Heart right ventricle (tissue), 16 donors: Measurements from ENCODE around the gene FHOD3. TPM values are rescaled to one million over a fixed set of nuclear protein-coding genes. Genes with fewer than 3 reads are reported as not detected.

ENCODE experiments used
- ATAC-seq, 8 donors: fragments of 200-7000 bp; cut with Tn5 transposase; one replicate each; pipeline ENCODE4 v1.9.1; 2020; ENCODE audit warnings: mild to moderate bottlenecking in 8 of 8, moderate library complexity in 8 of 8, moderate number of reproducible peaks in 1 of 8
- DNase-seq, 2 donors: peaks; one replicate each; pipeline ENCODE4 v3.0.0-alpha.2; 2020
- H3K27ac ChIP-seq, 10 donors: fragments of 200-600 bp; sonication (generic) in 2 of 10; one replicate each; pipeline versions ENCODE4 v1.5.0 to v1.8.0; 2020 to 2022; ENCODE audit warnings: mild to moderate bottlenecking in 3 of 10
- H3K27me3 ChIP-seq, 7 donors: fragments of 200-600 bp; one replicate each; pipeline ENCODE4 v1.8.0; 2021 to 2022; ENCODE audit warnings: mild to moderate bottlenecking in 2 of 7
- H3K36me3 ChIP-seq, 9 donors: fragments of 200-600 bp; sonication (generic) in 1 of 9; one replicate each; pipeline versions ENCODE4 v1.5.0 to v1.8.0; 2020 to 2022; ENCODE audit warnings: mild to moderate bottlenecking in 2 of 9
- H3K4me1 ChIP-seq, 9 donors: fragments of 200-600 bp; sonication (generic) in 1 of 9; one replicate each; pipeline versions ENCODE4 v1.5.0 to v1.8.0; 2020 to 2022; ENCODE audit warnings: mild to moderate bottlenecking in 4 of 9
- H3K4me3 ChIP-seq, 10 donors: fragments of 200-600 bp; sonication (generic) in 2 of 10; one replicate each; pipeline versions ENCODE4 v1.5.0 to v1.8.0; 2020 to 2022; ENCODE audit warnings: mild to moderate bottlenecking in 7 of 10, moderate library complexity in 2 of 10
- H3K9me3 ChIP-seq, 11 donors: fragments of 200-600 bp in 10 of 11; sonication (generic) in 2 of 11; one replicate each; pipeline versions ENCODE4 v1.5.0 to v1.8.0; 2013 to 2022; ENCODE audit warnings: mild to moderate bottlenecking in 2 of 11, control low read depth in 1 of 11, moderate library complexity in 1 of 11
- WGBS, 2 donors: extraction: QIAGEN DNeasy Blood & Tissue Kit; methylation state at CpG; one replicate each; pipeline ENCODE4 v1.1.7; 2013; ENCODE audit warnings: inconsistent platforms in 1 of 2; 5-methylcytosine and 5-hydroxymethylcytosine counted together
- intact Hi-C, 10 donors: fragments of 100-400 bp; cut with DNase I; formaldehyde crosslinking; loops; one replicate each; pipeline versions ENCODE4 v1.11.1 to v1.14.2; 2022
- polyA plus RNA-seq, 2 donors: library from polyadenylated mRNA; stranded (reverse); fragments of 200-250 nt; gene quantifications; one replicate each; pipeline ENCODE4 v1.2.3, GENCODE V29; 2013
- total RNA-seq, 10 donors: library from RNA; stranded (reverse); fragmentation: NEBNext Ultra II Directional in 3 of 10; extraction: Animal tissue kit (Norgen Biotek cat#: 25700) in 3 of 10; gene quantifications; one replicate each; pipeline versions ENCODE4 v1.2.1 to v1.2.4, GENCODE V29; 2021 to 2023
- TF ChIP-seq, protein P1 (sequence below), 9 donors: fragments of 200-600 bp; sonication (generic) in 2 of 9; IDR thresholded peaks; one replicate each; pipeline versions ENCODE4 v1.5.0 to v1.8.0; 2021 to 2022; ENCODE audit warnings: antibody characterized with exemption in 9 of 9, mild to moderate bottlenecking in 5 of 9, moderate library complexity in 1 of 9
- donor health status: Arrhythmogenic right ventricular cardiomyopathy.
- donor health status: ischemic (EF 13 %, LVEDD 7.1; RV severe dilation, severe dysfunction).
- donor health status: healthy with polysubstance abuse.
- donor health status: DM: no; HTN: yes; CAD: no.
- donor health status: DM: no; HTN: no; CAD: no.
- donor health status: ischemic (EF 25% LVEDD 6.9; RV normal size, moderate dysfunction).
- donor health status: ischemic (EF 25% LVEDD 5.7; RV mildly dilated, moderate dysfunction).
- donor health status: healthy.
- donor health status: DM: yes; HTN: yes; CAD: no.
- donor health status: Ischemic cardiomyopathy.
- donor health status: ischemic (EF 35%, LVEDD 5.7; RV mildly dilated, moderate dysfunction).
- donor health status: nonischemic (EF 11% LVEDD 7.7; RV severe dilation, severe dysfunction).
- donor health status: DM: yes; HTN: yes; CAD: no.
- donor health status: PGD.
- donor health status: ischemic (EF 29% LVEDD 5.4; RV normal size, mild dysfunction).
- donor health status: nonischemic (EF 23%, LVEDD 6.1; RV moderate dilation, normal function).

The FHOD3 gene
- total and polyA plus RNA-seq, 12 donors: 81.8 to 484 (median 356) TPM

DNA sequence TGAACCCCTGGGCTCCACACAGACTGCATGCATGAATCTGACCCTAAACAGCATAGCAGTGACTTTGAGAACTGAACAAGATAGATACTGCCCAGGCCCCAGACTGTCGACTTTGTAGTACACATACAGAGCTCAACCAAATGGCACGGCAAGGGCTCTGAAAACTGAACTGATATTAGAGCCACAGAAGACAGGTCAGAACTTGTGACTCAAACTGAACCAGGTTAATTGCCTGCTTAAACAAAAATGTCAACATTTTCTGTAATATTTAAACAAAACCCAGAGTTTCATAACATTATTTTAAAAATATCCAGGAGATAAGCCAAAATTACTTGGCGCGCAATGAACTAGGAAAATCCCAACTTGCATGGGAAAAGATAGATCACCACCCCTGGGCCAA lies 271.0 kb downstream of the FHOD3 start:
- Histone ChIP-seq H3K4me1 (peaks cover 0 to 42% (median 14%) of the 10 kb centered on the region in 9 donors), H3K27me3 (no peaks in the 10 kb centered on the region), H3K4me3 (no peak overlapping the region), H3K27ac (peak overlapping the region in 5 of 10 donors; percentile 24 to 61 (median 45)), H3K36me3 (no peaks in the 10 kb centered on the region), H3K9me3 (no peaks in the 10 kb centered on the region)
- intact Hi-C loops: loop anchor here in 1 of 10 donors (10.0 kb wide), 1 partner anchor 274 kb away; the partner anchor contains the start of gene FHOD3
- TF ChIP-seq, protein P1, sequence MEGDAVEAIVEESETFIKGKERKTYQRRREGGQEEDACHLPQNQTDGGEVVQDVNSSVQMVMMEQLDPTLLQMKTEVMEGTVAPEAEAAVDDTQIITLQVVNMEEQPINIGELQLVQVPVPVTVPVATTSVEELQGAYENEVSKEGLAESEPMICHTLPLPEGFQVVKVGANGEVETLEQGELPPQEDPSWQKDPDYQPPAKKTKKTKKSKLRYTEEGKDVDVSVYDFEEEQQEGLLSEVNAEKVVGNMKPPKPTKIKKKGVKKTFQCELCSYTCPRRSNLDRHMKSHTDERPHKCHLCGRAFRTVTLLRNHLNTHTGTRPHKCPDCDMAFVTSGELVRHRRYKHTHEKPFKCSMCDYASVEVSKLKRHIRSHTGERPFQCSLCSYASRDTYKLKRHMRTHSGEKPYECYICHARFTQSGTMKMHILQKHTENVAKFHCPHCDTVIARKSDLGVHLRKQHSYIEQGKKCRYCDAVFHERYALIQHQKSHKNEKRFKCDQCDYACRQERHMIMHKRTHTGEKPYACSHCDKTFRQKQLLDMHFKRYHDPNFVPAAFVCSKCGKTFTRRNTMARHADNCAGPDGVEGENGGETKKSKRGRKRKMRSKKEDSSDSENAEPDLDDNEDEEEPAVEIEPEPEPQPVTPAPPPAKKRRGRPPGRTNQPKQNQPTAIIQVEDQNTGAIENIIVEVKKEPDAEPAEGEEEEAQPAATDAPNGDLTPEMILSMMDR (IDR thresholded peaks at IDR 0.05): no peak
- ATAC-seq (peak; percentile 40 to 76 (median 64)), DNase-seq (no peak)
- 62 to 68% methylated on average over 4 of the region's 4 CpGs for WGBS, 2 donors

- TF ChIP-seq, protein P1 (IDR thresholded peaks at IDR 0.05): peak in 8 of 9 donors; percentile 18 to 65 (median 54)
- intact Hi-C loops: loop anchor here in 6 of 10 donors (5.0 to 10.0 kb wide), 6 partner anchors 105 to 477 kb away; partner anchors contain the start of gene FHOD3 (in 6 of the 6)
- peaks cover 0 to 6% (median 0%) of the 10 kb centered on the region in 9 donors for H3K36me3 ChIP-seq
- DNase-seq (no peak), ATAC-seq (peak; percentile 45 to 82 (median 68))
- H3K4me3 ChIP-seq: no peak overlapping the region
- H3K27me3 ChIP-seq: no peaks in the 10 kb centered on the region
- peak overlapping the region in 5 of 10 donors; percentile 1 to 31 (median 7) for H3K27ac ChIP-seq
- H3K4me1 ChIP-seq: peaks cover 0 to 22% (median 5%) of the 10 kb centered on the region in 9 donors
- H3K9me3 ChIP-seq: no peaks in the 10 kb centered on the region
- 19 to 23% methylated on average over 10 of the region's 10 CpGs for WGBS, 2 donors
These were observed 274.8 kb downstream of the FHOD3 start for GRCh38 chr18:36572135-36572856.

- WGBS, 2 donors: 92% methylated on average over 2 of the region's 2 CpGs
- intact Hi-C loops: loop anchor here in 3 of 10 donors (10.0 kb wide), 4 partner anchors 112 to 482 kb away; partner anchors contain the start of gene FHOD3 (in 1 of the 3)
These were observed 278.8 kb downstream of the FHOD3 start for GRCh38 chr18:36576339-36576738.

More at GRCh38 chr18:36576339-36576738, 278.8 kb downstream of the FHOD3 start:
- DNase-seq: no peak
- no peak for ATAC-seq
- Histone ChIP-seq H3K36me3 (peaks cover 0 to 13% (median 0%) of the 10 kb centered on the region in 9 donors), H3K4me3 (no peak overlapping the region), H3K27ac (no peak overlapping the region), H3K27me3 (no peaks in the 10 kb centered on the region), H3K9me3 (no peaks in the 10 kb centered on the region), H3K4me1 (peaks cover 0 to 31% (median 17%) of the 10 kb centered on the region in 9 donors)
- TF ChIP-seq, protein P1 (IDR thresholded peaks at IDR 0.05): no peak
